Sigmoid colon (tissue), 4 donors: ENCODE measurements around the gene GMDS.

Experiments
- EP300 ChIP-seq, 4 donors: sonication (generic); formaldehyde crosslinking; IDR thresholded peaks; one replicate each; pipeline ENCODE4 v1.6.1; 2017; ENCODE audit warnings: antibody characterized with exemption in 4 of 4
- POLR2A ChIP-seq, 2 donors: fragments of 450-650 bp; IDR thresholded peaks; one replicate each; pipeline ENCODE4 v1.6.1; 2016; ENCODE audit warnings: antibody characterized with exemption in 2 of 2, mild to moderate bottlenecking in 2 of 2, moderate library complexity in 2 of 2
- POLR2AphosphoS5 ChIP-seq, 4 donors: sonication (generic); formaldehyde crosslinking; IDR thresholded peaks; one replicate each; pipeline ENCODE4 v1.6.1; 2017; ENCODE audit warnings: antibody characterized with exemption in 4 of 4
- TF ChIP-seq, protein P1 (sequence below), 4 experiments: fragments of 450-650 bp in 3 of 4; fragments of 200-600 bp in 1 of 4; IDR thresholded peaks; one replicate each; pipeline ENCODE4 v1.5.1; 2016 to 2019; ENCODE audit warnings: antibody characterized with exemption in 4 of 4, mild to moderate bottlenecking in 3 of 4, moderate library complexity in 2 of 4

DNA sequence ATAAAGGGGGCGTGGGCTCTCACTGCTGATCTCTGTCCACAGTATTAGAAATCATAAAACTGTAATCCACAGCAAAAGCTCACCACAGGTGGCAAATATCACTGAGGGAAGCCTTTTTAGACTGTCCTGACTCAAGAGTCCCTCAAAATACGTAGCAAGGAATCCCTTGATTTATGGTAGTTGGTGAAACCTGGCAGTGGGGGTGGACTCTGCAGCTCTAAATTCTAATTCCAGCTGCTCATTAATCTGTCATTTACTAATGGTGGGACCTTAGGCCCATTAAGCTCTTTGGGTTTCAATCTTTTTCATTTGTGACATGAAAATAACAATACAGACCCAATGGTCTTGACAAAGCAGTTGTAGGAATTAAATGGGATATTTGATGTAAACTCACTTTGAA, 32.3 kb downstream of the GMDS start:
- TF ChIP-seq, protein P1, sequence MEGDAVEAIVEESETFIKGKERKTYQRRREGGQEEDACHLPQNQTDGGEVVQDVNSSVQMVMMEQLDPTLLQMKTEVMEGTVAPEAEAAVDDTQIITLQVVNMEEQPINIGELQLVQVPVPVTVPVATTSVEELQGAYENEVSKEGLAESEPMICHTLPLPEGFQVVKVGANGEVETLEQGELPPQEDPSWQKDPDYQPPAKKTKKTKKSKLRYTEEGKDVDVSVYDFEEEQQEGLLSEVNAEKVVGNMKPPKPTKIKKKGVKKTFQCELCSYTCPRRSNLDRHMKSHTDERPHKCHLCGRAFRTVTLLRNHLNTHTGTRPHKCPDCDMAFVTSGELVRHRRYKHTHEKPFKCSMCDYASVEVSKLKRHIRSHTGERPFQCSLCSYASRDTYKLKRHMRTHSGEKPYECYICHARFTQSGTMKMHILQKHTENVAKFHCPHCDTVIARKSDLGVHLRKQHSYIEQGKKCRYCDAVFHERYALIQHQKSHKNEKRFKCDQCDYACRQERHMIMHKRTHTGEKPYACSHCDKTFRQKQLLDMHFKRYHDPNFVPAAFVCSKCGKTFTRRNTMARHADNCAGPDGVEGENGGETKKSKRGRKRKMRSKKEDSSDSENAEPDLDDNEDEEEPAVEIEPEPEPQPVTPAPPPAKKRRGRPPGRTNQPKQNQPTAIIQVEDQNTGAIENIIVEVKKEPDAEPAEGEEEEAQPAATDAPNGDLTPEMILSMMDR (IDR thresholded peaks at IDR 0.05): no peak
- TF ChIP-seq POLR2A (IDR thresholded peaks at IDR 0.05): no peak
- no peak for TF ChIP-seq POLR2AphosphoS5 (IDR thresholded peaks at IDR 0.05)
- no peak for TF ChIP-seq EP300 (IDR thresholded peaks at IDR 0.05)
